GM12878 (cell line): ENCODE measurements around the gene EEFSEC. TPM values are rescaled to one million over a fixed set of nuclear protein-coding genes. Genes with fewer than 3 reads are reported as not detected.

Experiments
- DPF2 ChIP-seq: fragments of 450-650 bp; IDR thresholded peaks from 2 replicates; pipeline ENCODE4 v1.6.1; 2017; ENCODE audit warnings: mild to moderate bottlenecking
- FOS ChIP-seq: IDR thresholded peaks from 3 replicates; pipeline ENCODE4 v1.6.1; 2011; ENCODE audit warnings: borderline replicate concordance; ENCODE audit not compliant: insufficient read length; ENCODE audit errors: extremely low read depth
- IKZF1 ChIP-seq: fragments of 450-650 bp; conservative IDR thresholded peaks from 2 replicates; pipeline ENCODE4 v1.6.1; 2017; ENCODE audit warnings: antibody characterized with exemption, mild to moderate bottlenecking
- IKZF2 ChIP-seq, 2 experiments: fragments of 450-650 bp; IDR thresholded peaks; 2 replicates each; pipeline ENCODE4 v1.6.1; 2017; ENCODE audit warnings: mild to moderate bottlenecking in 2 of 2, moderate library complexity in 2 of 2
- JUNB ChIP-seq: IDR thresholded peaks from 2 replicates; pipeline ENCODE4 v1.6.1; 2016; ENCODE audit warnings: antibody characterized with exemption, mild to moderate bottlenecking
- MLLT1 ChIP-seq: fragments of 450-650 bp; IDR thresholded peaks from 2 replicates; pipeline ENCODE4 v1.6.1; 2016; ENCODE audit warnings: mild to moderate bottlenecking
- NR2F1 ChIP-seq: fragments of 450-650 bp; conservative IDR thresholded peaks from 2 replicates; pipeline ENCODE4 v1.6.1; 2017; ENCODE audit warnings: mild to moderate bottlenecking
- PKNOX1 ChIP-seq: fragments of 450-650 bp; IDR thresholded peaks from 2 replicates; pipeline ENCODE4 v1.6.1; 2016; ENCODE audit warnings: mild to moderate bottlenecking
- SMARCA5 ChIP-seq: fragments of 450-650 bp; IDR thresholded peaks from 2 replicates; pipeline ENCODE4 v1.6.1; 2017; ENCODE audit warnings: mild to moderate bottlenecking
- SPI1 ChIP-seq: IDR thresholded peaks from 2 replicates; pipeline ENCODE4 v1.6.1; 2011; ENCODE audit warnings: low read depth, mild to moderate bottlenecking, low read length, moderate library complexity, borderline replicate concordance; ENCODE audit not compliant: insufficient read depth
- SRF ChIP-seq, 2 experiments: IDR thresholded peaks; 2 replicates each; pipeline ENCODE4 v1.6.1; 2011; ENCODE audit warnings: low read depth in 2 of 2, low read length in 2 of 2, mild to moderate bottlenecking in 1 of 2, moderate library complexity in 1 of 2
- STAT1 ChIP-seq: fragments of 450-650 bp; conservative IDR thresholded peaks from 2 replicates; pipeline ENCODE4 v1.6.1; 2014; ENCODE audit warnings: antibody characterized with exemption, mild to moderate bottlenecking
- SUZ12 ChIP-seq: fragments of 200-600 bp; sonication (generic); IDR thresholded peaks from one replicate; pipeline ENCODE4 v1.6.1; 2018; ENCODE audit warnings: antibody characterized with exemption, mild to moderate bottlenecking; ENCODE audit not compliant: unreplicated experiment
- TAF1 ChIP-seq: IDR thresholded peaks from 2 replicates; pipeline ENCODE4 v1.6.1; 2011; ENCODE audit warnings: mild to moderate bottlenecking, low read depth, low read length, borderline replicate concordance
- polyA plus RNA-seq, 11 experiments: library from polyadenylated mRNA; depleted of rRNA in 4 of 11; unstranded in 6 of 11; stranded (reverse) in 5 of 11; fragments of >200 nt; fragmentation: Nextera tagmentation in 4 of 11; fragmentation: Illumina TruSeq in 1 of 11; extraction: Ambion mirVana in 4 of 11; extraction: Trizol in 1 of 11; gene quantifications; 1 replicate in 1 of 11; 2 replicates in 10 of 11; pipeline versions ENCODE4 v1.2.1 to v1.2.3, GENCODE V29; 2011 to 2016; ENCODE audit warnings: inconsistent platforms in 2 of 11, missing spikeins in 2 of 11, low read depth in 1 of 11
- total RNA-seq, 4 experiments: library from RNA; depleted of rRNA in 3 of 4; stranded (reverse); fragments of >200 nt in 3 of 4; fragmentation: Illumina TruSeq in 1 of 4; extraction: Trizol in 1 of 4; gene quantifications; 2 replicates each; pipeline versions ENCODE4 v1.2.1 to v1.2.3, GENCODE V29; 2013 to 2021

Gene EEFSEC
- total and polyA plus RNA-seq, 10 of the 15 experiments (the other 5 are each of a cell fraction or from before 2014, with no cell fraction given) = 0.29 to 29.1 (median 16.1) TPM

GRCh38 chr3:128239304-128239703 is 86.0 kb downstream of the EEFSEC start (continued):
- TF ChIP-seq NR2F1 = no peak
- TF ChIP-seq SRF (IDR thresholded peaks at IDR 0.05; ENCODE audit: low read depth in 2 of 2, low read length in 2 of 2) = no peak
- TF ChIP-seq SPI1 = no peak
- no peak for TF ChIP-seq SMARCA5
- TF ChIP-seq TAF1 = no peak
- no peak for TF ChIP-seq JUNB
- no peak for TF ChIP-seq PKNOX1
- no peak for TF ChIP-seq SUZ12
- no peak for TF ChIP-seq STAT1
- no peak for TF ChIP-seq IKZF1
- TF ChIP-seq FOS = no peak
- TF ChIP-seq MLLT1 = no peak
- TF ChIP-seq DPF2 = no peak
- no peak for TF ChIP-seq IKZF2 (IDR thresholded peaks at IDR 0.05)
